Neural progenitor cell (in vitro differentiated cells): Measurements from ENCODE around the gene PACSIN3. TPM values are rescaled to one million over a fixed set of nuclear protein-coding genes. Genes with fewer than 3 reads are reported as not detected.
A peak's percentile ranks its signal among the peaks of the same experiment; 100 is the strongest.

Experiments
- DNase-seq: peaks from one replicate; pipeline ENCODE4 v3.0.0-alpha.2; 2016; ENCODE audit warnings: low spot score
- H2AFZ ChIP-seq: fragments of 200-600 bp; sonication (generic); replicated peaks from 2 replicates; pipeline ENCODE4 v1.6.1; 2016; ENCODE audit warnings: antibody characterized with exemption
- H3F3A ChIP-seq: fragments of 200-600 bp; sonication (generic); 2 replicates; pipeline ENCODE4 v1.6.1; 2016; ENCODE audit warnings: antibody characterized with exemption, low read depth
- H3K27ac ChIP-seq: fragments of 200-600 bp; sonication (generic); 2 replicates; pipeline ENCODE4 v1.5.1; 2016; ENCODE audit warnings: mild to moderate bottlenecking
- H3K27me3 ChIP-seq: fragments of 200-600 bp; sonication (generic); 2 replicates; pipeline ENCODE4 v1.6.1; 2016; ENCODE audit warnings: mild to moderate bottlenecking, moderate library complexity
- H3K36me3 ChIP-seq: fragments of 200-600 bp; sonication (generic); 2 replicates; pipeline ENCODE4 v1.5.1; 2016
- H3K4me1 ChIP-seq: fragments of 200-600 bp; sonication (generic); 2 replicates; pipeline ENCODE4 v1.6.1; 2016; ENCODE audit warnings: mixed run types
- H3K4me2 ChIP-seq: fragments of 200-600 bp; sonication (generic); 2 replicates; pipeline ENCODE4 v1.6.1; 2016
- H3K4me3 ChIP-seq: fragments of 200-600 bp; sonication (generic); 2 replicates; pipeline ENCODE4 v1.5.1; 2016
- H3K79me2 ChIP-seq: fragments of 200-600 bp; sonication (generic); 2 replicates; pipeline ENCODE4 v1.6.1; 2016; ENCODE audit warnings: low read depth
- H3K9ac ChIP-seq: fragments of 200-600 bp; sonication (generic); 2 replicates; pipeline ENCODE4 v1.6.1; 2016
- H3K9me3 ChIP-seq: fragments of 200-600 bp; sonication (generic); 2 replicates; pipeline ENCODE4 v1.5.1; 2016; ENCODE audit warnings: low read depth
- H4K20me1 ChIP-seq: fragments of 200-600 bp; sonication (generic); 2 replicates; pipeline ENCODE4 v1.6.1; 2016; ENCODE audit warnings: low read depth
- H3K27ac Mint-ChIP-seq: 3 replicates; pipeline ENCODE4 v1.8.0; 2021; ENCODE audit warnings: mixed read lengths
- H3K27me3 Mint-ChIP-seq: 2 replicates; pipeline ENCODE4 v1.8.0; 2022; ENCODE audit warnings: low read depth, mild to moderate bottlenecking, inconsistent platforms, moderate library complexity, mixed read lengths; ENCODE audit not compliant: insufficient read depth
- H3K36me3 Mint-ChIP-seq: 3 replicates; pipeline ENCODE4 v1.8.0; 2021; ENCODE audit warnings: mixed read lengths
- H3K4me1 Mint-ChIP-seq: 3 replicates; pipeline ENCODE4 v1.8.0; 2021; ENCODE audit warnings: mixed read lengths
- H3K4me3 Mint-ChIP-seq: 3 replicates; pipeline ENCODE4 v1.8.0; 2021; ENCODE audit warnings: mild to moderate bottlenecking, moderate library complexity, mixed read lengths
- H3K9me3 Mint-ChIP-seq: 3 replicates; pipeline ENCODE4 v1.8.0; 2020; ENCODE audit warnings: mixed read lengths
- EZH2 ChIP-seq: fragments of 200-600 bp; sonication (generic); IDR thresholded peaks from 2 replicates; pipeline ENCODE4 v1.6.1; 2017; ENCODE audit warnings: antibody characterized with exemption, mild to moderate bottlenecking, moderate library complexity
- EZH2phosphoT487 ChIP-seq: fragments of 200-600 bp; sonication (generic); IDR thresholded peaks from 2 replicates; pipeline ENCODE4 v1.6.1; 2017; ENCODE audit warnings: antibody characterized with exemption
- total RNA-seq: library from RNA; depleted of rRNA; stranded (reverse); fragments of >200 nt; gene quantifications from 2 replicates; pipeline ENCODE4 v1.2.3, GENCODE V29; 2015; ENCODE audit warnings: low replicate concordance
- TF ChIP-seq, protein P1 (sequence below): fragments of 200-600 bp; sonication (generic); IDR thresholded peaks from 2 replicates; pipeline ENCODE4 v1.5.1; 2017; ENCODE audit warnings: antibody characterized with exemption, mild to moderate bottlenecking

The PACSIN3 gene
- total RNA-seq, 1 donor from 2014 or later: 7.1 TPM

DNA sequence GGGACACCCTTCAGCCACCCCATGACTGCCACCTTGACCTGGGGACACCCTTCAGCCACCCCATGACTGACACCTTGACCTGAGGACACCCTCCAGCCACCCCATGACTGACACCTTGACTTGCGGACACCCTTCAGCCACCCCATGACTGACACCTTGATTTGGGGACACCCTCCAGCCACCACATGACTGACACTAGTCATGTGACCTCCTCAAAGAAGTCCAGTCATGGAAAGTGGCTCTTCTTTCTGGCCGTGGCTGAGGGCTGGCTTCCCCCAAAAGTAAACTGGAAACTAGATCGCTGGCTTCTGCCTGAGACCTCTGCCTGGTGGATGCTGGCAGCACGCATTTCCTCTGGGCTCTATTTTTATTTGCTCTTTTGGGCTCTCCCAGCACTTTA is 38.0 kb downstream of the PACSIN3 start:
- Histone ChIP-seq H3K4me3 (no peak overlapping the region), H3K79me2 (no peaks in the 10 kb centered on the region), H3K4me2 (no peak overlapping the region), H3F3A (peaks cover 10% of the 10 kb centered on the region), H2AFZ (no peak overlapping the region), H4K20me1 (peaks cover 8% of the 10 kb centered on the region), H3K9me3 (no peaks in the 10 kb centered on the region), H3K36me3 (no peaks in the 10 kb centered on the region), H3K9ac (no peak overlapping the region), H3K27me3 (no peaks in the 10 kb centered on the region), H3K4me1 (peaks cover 5% of the 10 kb centered on the region), H3K27ac (no peak overlapping the region)
- Mint-ChIP-seq H3K4me1 (peaks cover 22% of the 10 kb centered on the region), H3K4me3 (no peak overlapping the region), H3K27ac (no peak overlapping the region), H3K9me3 (no peaks in the 10 kb centered on the region), H3K27me3 (peaks cover 5% of the 10 kb centered on the region), H3K36me3 (peaks cover 17% of the 10 kb centered on the region)
- DNase-seq: no peak
- TF ChIP-seq EZH2phosphoT487 (no peak), EZH2 (no peak)
- TF ChIP-seq, protein P1, sequence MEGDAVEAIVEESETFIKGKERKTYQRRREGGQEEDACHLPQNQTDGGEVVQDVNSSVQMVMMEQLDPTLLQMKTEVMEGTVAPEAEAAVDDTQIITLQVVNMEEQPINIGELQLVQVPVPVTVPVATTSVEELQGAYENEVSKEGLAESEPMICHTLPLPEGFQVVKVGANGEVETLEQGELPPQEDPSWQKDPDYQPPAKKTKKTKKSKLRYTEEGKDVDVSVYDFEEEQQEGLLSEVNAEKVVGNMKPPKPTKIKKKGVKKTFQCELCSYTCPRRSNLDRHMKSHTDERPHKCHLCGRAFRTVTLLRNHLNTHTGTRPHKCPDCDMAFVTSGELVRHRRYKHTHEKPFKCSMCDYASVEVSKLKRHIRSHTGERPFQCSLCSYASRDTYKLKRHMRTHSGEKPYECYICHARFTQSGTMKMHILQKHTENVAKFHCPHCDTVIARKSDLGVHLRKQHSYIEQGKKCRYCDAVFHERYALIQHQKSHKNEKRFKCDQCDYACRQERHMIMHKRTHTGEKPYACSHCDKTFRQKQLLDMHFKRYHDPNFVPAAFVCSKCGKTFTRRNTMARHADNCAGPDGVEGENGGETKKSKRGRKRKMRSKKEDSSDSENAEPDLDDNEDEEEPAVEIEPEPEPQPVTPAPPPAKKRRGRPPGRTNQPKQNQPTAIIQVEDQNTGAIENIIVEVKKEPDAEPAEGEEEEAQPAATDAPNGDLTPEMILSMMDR: no peak

DNA sequence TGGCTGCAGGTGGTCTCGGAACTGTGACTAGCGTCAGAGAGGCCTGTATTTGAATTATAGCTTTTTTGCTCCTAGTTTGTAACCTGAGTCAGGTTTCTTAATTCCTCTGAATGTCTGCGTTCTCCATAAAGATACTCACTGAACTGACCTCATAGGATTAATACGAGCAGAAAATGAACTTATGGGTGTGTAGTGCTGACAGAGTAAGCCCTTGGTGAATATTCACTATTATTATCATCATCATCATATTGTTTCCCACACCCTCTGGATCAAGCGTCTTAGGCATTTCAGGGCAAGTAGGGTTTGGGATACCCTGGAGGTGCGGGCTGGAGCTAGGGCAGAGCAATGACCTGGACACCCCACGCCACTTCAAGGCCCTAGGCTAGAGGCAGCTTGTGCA is 38.6 kb downstream of the PACSIN3 start:
- no peak overlapping the region for H3K9ac ChIP-seq
- H3K4me1 Mint-ChIP-seq: peaks cover 22% of the 10 kb centered on the region
- H3K27ac Mint-ChIP-seq: no peak overlapping the region
- no peak overlapping the region for H3K4me3 Mint-ChIP-seq
- peaks cover 5% of the 10 kb centered on the region for H3K27me3 Mint-ChIP-seq
- H3K4me2 ChIP-seq: no peak overlapping the region
- H3K79me2 ChIP-seq: no peaks in the 10 kb centered on the region
- H3K4me1 ChIP-seq: peaks cover under 1% of the 10 kb centered on the region
- H3F3A ChIP-seq: peaks cover 6% of the 10 kb centered on the region
- no peak overlapping the region for H2AFZ ChIP-seq
- no peak for TF ChIP-seq EZH2
- H3K36me3 ChIP-seq: no peaks in the 10 kb centered on the region
- H3K27ac ChIP-seq: no peak overlapping the region
- H3K36me3 Mint-ChIP-seq: peaks cover 17% of the 10 kb centered on the region
- peaks cover 3% of the 10 kb centered on the region for H4K20me1 ChIP-seq
- no peak overlapping the region for H3K4me3 ChIP-seq
- no peaks in the 10 kb centered on the region for H3K9me3 ChIP-seq
- no peaks in the 10 kb centered on the region for H3K9me3 Mint-ChIP-seq
- no peak for DNase-seq
- H3K27me3 ChIP-seq: no peaks in the 10 kb centered on the region

DNA sequence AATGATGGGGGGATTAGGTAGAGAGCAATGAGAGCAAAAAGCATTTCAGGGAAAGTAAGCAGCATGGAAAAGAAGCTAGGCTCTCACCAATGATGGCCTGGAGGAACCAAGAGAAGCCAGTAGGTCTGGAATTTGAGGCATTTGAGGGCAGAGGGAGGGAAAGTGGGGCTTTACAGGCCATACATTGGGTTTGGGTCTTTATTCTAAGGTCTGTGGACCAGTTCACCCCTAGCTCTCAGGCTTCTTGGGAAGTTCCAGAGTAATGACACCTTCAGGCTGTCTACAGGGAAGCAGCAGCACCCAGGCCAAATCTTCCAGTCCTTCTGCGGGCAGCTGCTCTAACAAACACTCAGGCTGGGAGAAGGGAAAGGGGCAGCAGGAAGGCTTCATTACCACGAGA is 39.0 kb downstream of the PACSIN3 start:
- Histone ChIP-seq H3F3A (peaks cover 1% of the 10 kb centered on the region), H3K79me2 (no peaks in the 10 kb centered on the region), H3K27ac (no peak overlapping the region), H3K36me3 (no peaks in the 10 kb centered on the region), H3K4me3 (no peak overlapping the region), H3K4me1 (no peaks in the 10 kb centered on the region), H3K4me2 (no peak overlapping the region), H3K27me3 (no peaks in the 10 kb centered on the region), H4K20me1 (no peaks in the 10 kb centered on the region), H3K9ac (no peak overlapping the region), H3K9me3 (no peaks in the 10 kb centered on the region), H2AFZ (no peak overlapping the region)
- Mint-ChIP-seq H3K36me3 (peaks cover 17% of the 10 kb centered on the region), H3K4me3 (no peak overlapping the region), H3K27ac (peak overlapping the region; percentile 0), H3K4me1 (peaks cover 22% of the 10 kb centered on the region), H3K27me3 (peaks cover 4% of the 10 kb centered on the region), H3K9me3 (no peaks in the 10 kb centered on the region)
- no peak for DNase-seq
- no peak for TF ChIP-seq EZH2phosphoT487
- TF ChIP-seq EZH2: no peak
- TF ChIP-seq, protein P1: no peak

DNA sequence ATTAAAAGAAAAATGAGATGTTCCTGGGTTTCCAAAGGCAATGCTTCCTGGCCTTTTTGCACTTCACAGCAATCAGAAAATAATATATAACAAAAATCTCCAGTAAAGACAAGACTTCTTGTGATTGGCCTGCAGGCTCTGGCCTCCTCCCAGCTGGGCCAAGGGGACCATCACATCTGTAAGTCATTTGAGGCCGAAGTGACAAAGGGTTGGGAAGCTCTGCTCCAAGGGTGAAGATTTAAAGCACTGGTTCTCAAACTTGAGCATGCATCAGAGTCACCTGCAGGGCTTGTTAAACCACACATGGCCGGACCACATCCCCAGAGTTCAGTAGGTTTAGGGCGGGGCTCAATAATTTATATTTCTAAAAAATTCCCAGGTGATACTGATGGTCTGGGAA is 41.7 kb downstream of the PACSIN3 start:
- no peak overlapping the region for H3K27ac ChIP-seq
- Mint-ChIP-seq H3K4me1 (peaks cover 16% of the 10 kb centered on the region), H3K27me3 (peaks cover 4% of the 10 kb centered on the region), H3K4me3 (no peak overlapping the region), H3K27ac (no peak overlapping the region), H3K9me3 (no peaks in the 10 kb centered on the region), H3K36me3 (peaks cover 8% of the 10 kb centered on the region)
- no peaks in the 10 kb centered on the region for H3K36me3 ChIP-seq
- H3K9me3 ChIP-seq: no peaks in the 10 kb centered on the region
- H4K20me1 ChIP-seq: no peaks in the 10 kb centered on the region
- H3K4me3 ChIP-seq: no peak overlapping the region
- no peak for DNase-seq
- H3K9ac ChIP-seq: no peak overlapping the region
- H2AFZ ChIP-seq: no peak overlapping the region
- TF ChIP-seq EZH2 (no peak), EZH2phosphoT487 (no peak)
- TF ChIP-seq, protein P1: no peak
- H3K27me3 ChIP-seq: no peaks in the 10 kb centered on the region
- no peaks in the 10 kb centered on the region for H3K4me1 ChIP-seq
- H3K4me2 ChIP-seq: no peak overlapping the region
- H3F3A ChIP-seq: no peaks in the 10 kb centered on the region
- H3K79me2 ChIP-seq: no peaks in the 10 kb centered on the region
